ENCODE measurements around the gene TSPAN31.
A peak's percentile ranks its signal among the peaks of the same experiment; 100 is the strongest.

TSPAN31 gene

DNA sequence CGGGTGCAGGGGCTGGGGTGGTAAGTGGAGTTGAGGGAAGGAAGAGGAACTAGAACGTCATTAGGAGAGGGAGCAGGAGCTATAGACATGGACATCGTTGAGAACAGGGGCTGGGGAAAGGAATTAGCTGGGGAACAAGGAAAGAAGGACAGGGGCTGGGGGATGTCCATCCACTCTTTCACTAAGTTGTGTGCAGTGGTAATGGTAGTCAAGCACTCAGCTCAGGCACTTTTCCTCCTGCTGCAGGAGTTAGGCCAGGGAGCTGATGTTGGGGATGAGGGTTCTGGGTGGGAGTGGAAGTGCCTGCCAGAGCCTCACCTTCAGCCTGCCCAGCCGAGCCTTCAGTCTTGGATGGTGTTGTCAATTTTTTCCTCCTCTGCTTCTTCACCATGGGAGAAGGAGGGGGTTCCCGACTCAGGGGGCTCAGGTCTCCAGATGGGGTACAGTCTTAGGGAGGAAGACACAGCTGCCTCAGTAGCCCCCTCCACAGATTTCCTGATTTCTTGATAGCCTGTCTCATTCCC is 15.5 kb upstream of the TSPAN31 start:
- Histone ChIP-seq H3K4me1 (ENCODE audit: control insufficient read depth, insufficient read depth, low read length) (no peaks in the 10 kb centered on the region), H3K4me3 (ENCODE audit: low read depth, low read length) (no peak overlapping the region), H3K27ac (ENCODE audit: extremely low read depth, low read depth, low read length) (no peak overlapping the region), H3K9me3 (ENCODE audit: control insufficient read depth, insufficient read depth, low read depth, low read length) (no peaks in the 10 kb centered on the region), H3K36me3 (ENCODE audit: control insufficient read depth in 2 of 2, insufficient read depth in 1 of 2, low read length in 2 of 2) (no peaks in the 10 kb centered on the region)
- CTCF ChIA-PET, result no interaction called here
- TF ChIP-seq GLI4 (tag by site-specific recombination; IDR thresholded peaks at IDR 0.05) (no peak), BCL11B (tag by site-specific recombination; IDR thresholded peaks at IDR 0.05; ENCODE audit: low read depth) (no peak), ZFP3 (tag by site-specific recombination; IDR thresholded peaks at IDR 0.05; ENCODE audit: low read depth) (no peak), ZNF335 (tag by site-specific recombination; conservative IDR thresholded peaks at IDR 0.05) (no peak), HOXD13 (CRISPR knock-in tag; IDR thresholded peaks at IDR 0.05; ENCODE audit: borderline replicate concordance) (no peak), ZNF600 (tag by site-specific recombination; IDR thresholded peaks at IDR 0.05) (peak; percentile 48; the same call in 1 of the 2 replicates), ZNF10 (tag by site-specific recombination; IDR thresholded peaks at IDR 0.05) (no peak), ZNF654 (tag by site-specific recombination; IDR thresholded peaks at IDR 0.05; ENCODE audit: low read depth) (no peak), ZBTB20 (tag by site-specific recombination; IDR thresholded peaks at IDR 0.05) (no peak), ZNF660 (tag by site-specific recombination; IDR thresholded peaks at IDR 0.05) (no peak), ZBTB17 (tag by site-specific recombination; IDR thresholded peaks at IDR 0.05) (peak; percentile 58), ZNF239 (tag by site-specific recombination; IDR thresholded peaks at IDR 0.05) (no peak)
- TF ChIP-seq, protein P1, sequence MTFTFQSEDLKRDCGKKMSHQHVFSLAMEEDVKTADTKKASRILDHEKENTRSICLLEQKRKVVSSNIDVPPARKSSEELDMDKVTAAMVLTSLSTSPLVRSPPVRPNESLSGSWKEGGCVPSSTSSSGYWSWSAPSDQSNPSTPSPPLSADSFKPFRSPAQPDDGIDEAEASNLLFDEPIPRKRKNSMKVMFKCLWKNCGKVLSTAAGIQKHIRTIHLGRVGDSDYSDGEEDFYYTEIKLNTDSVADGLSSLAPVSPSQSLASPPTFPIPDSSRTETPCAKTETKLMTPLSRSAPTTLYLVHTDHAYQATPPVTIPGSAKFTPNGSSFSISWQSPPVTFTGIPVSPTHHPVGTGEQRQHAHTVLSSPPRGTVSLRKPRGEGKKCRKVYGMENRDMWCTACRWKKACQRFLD (tag by site-specific recombination; IDR thresholded peaks at IDR 0.05), result no peak
- TF ChIP-seq, protein P2, sequence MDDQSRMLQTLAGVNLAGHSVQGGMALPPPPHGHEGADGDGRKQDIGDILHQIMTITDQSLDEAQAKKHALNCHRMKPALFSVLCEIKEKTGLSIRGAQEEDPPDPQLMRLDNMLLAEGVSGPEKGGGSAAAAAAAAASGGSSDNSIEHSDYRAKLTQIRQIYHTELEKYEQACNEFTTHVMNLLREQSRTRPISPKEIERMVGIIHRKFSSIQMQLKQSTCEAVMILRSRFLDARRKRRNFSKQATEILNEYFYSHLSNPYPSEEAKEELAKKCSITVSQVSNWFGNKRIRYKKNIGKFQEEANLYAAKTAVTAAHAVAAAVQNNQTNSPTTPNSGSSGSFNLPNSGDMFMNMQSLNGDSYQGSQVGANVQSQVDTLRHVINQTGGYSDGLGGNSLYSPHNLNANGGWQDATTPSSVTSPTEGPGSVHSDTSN (CRISPR knock-in tag; IDR thresholded peaks at IDR 0.05), result no peak
- TF ChIP-seq, protein P3, sequence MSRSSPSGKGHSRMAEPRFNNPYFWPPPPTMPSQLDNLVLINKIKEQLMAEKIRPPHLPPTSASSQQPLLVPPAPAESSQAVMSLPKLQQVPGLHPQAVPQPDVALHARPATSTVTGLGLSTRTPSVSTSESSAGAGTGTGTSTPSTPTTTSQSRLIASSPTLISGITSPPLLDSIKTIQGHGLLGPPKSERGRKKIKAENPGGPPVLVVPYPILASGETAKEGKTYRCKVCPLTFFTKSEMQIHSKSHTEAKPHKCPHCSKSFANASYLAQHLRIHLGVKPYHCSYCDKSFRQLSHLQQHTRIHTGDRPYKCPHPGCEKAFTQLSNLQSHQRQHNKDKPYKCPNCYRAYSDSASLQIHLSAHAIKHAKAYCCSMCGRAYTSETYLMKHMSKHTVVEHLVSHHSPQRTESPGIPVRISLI (tag by site-specific recombination; IDR thresholded peaks at IDR 0.05), result no peak
- TF ChIP-seq, protein P4, sequence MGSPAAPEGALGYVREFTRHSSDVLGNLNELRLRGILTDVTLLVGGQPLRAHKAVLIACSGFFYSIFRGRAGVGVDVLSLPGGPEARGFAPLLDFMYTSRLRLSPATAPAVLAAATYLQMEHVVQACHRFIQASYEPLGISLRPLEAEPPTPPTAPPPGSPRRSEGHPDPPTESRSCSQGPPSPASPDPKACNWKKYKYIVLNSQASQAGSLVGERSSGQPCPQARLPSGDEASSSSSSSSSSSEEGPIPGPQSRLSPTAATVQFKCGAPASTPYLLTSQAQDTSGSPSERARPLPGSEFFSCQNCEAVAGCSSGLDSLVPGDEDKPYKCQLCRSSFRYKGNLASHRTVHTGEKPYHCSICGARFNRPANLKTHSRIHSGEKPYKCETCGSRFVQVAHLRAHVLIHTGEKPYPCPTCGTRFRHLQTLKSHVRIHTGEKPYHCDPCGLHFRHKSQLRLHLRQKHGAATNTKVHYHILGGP (tag by site-specific recombination; IDR thresholded peaks at IDR 0.05), result no peak
- POLR2A ChIA-PET, result interaction anchor here (0.8 kb wide), 1 partner anchor 19 kb away, joined by 4 read pairs; no protein-coding TSS in a partner anchor

DNA sequence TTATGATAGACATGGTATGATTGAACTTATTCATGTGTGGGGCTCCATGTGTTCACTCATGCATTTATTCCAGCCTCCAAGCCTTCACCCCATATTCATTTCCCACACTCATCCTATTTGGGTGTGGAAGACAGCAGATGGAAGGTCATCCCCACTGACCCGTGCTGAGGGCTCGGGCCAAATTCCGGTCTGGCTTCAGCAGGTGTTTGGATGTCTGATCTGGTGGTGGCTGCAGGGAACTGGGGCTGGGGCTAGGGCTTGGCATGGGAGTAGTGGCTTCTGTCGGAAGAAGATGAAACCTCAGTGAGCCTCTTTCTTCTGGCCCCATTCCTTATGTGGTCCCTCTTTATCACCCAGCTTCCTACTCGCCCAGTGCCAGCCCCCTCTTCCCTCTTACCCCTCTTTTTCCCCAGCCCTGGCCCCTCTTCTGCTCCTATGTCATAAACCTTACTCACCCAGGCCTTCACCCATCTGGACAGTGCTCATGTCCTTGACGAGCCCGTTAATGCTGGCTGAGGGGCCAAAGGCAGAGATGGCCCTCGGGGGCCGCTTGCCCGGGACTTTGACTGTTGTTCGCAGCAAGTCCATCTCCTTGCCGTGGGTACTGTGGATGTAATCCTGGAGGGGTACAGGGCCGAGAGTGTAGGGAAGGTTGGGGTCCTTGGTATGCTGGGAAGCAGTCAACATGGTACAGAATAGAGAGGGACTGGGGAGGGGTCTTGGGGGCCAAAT is 14.3 kb upstream of the TSPAN31 start:
- Histone ChIP-seq H3K36me3 (ENCODE audit: control insufficient read depth in 2 of 2, insufficient read depth in 1 of 2, low read length in 2 of 2) (no peaks in the 10 kb centered on the region), H3K4me3 (ENCODE audit: low read depth, low read length) (no peak overlapping the region), H3K27ac (ENCODE audit: extremely low read depth, low read depth, low read length) (no peak overlapping the region), H3K4me1 (ENCODE audit: control insufficient read depth, insufficient read depth, low read length) (no peaks in the 10 kb centered on the region), H3K9me3 (ENCODE audit: control insufficient read depth, insufficient read depth, low read depth, low read length) (no peaks in the 10 kb centered on the region)
- POLR2A ChIA-PET, result no interaction called here
- CTCF ChIA-PET, result no interaction called here
- no peak for TF ChIP-seq ZNF585B (tag by site-specific recombination; IDR thresholded peaks at IDR 0.05)
- no peak for TF ChIP-seq ZNF175 (tag by site-specific recombination; IDR thresholded peaks at IDR 0.05)
- no peak for TF ChIP-seq ZNF274 (IDR thresholded peaks at IDR 0.05; ENCODE audit: low read length)
- TF ChIP-seq ZNF274 (tag by site-specific recombination; IDR thresholded peaks at IDR 0.05; ENCODE audit: borderline replicate concordance), result no peak
- TF ChIP-seq ZNF184 (tag by site-specific recombination; IDR thresholded peaks at IDR 0.05), result no peak
- no peak for TF ChIP-seq ZNF555 (tag by site-specific recombination; conservative IDR thresholded peaks at IDR 0.05)
- TF ChIP-seq ZNF121 (tag by site-specific recombination; IDR thresholded peaks at IDR 0.05), result no peak
- TF ChIP-seq, protein P5, sequence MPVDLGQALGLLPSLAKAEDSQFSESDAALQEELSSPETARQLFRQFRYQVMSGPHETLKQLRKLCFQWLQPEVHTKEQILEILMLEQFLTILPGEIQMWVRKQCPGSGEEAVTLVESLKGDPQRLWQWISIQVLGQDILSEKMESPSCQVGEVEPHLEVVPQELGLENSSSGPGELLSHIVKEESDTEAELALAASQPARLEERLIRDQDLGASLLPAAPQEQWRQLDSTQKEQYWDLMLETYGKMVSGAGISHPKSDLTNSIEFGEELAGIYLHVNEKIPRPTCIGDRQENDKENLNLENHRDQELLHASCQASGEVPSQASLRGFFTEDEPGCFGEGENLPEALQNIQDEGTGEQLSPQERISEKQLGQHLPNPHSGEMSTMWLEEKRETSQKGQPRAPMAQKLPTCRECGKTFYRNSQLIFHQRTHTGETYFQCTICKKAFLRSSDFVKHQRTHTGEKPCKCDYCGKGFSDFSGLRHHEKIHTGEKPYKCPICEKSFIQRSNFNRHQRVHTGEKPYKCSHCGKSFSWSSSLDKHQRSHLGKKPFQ (tag by site-specific recombination; IDR thresholded peaks at IDR 0.05), result no peak
- TF ChIP-seq ZBTB20 (tag by site-specific recombination; IDR thresholded peaks at IDR 0.05), result no peak
- TF ChIP-seq ZNF660 (tag by site-specific recombination; IDR thresholded peaks at IDR 0.05), result no peak
- no peak for TF ChIP-seq YY2 (tag by site-specific recombination; IDR thresholded peaks at IDR 0.05)
- TF ChIP-seq, protein P6, sequence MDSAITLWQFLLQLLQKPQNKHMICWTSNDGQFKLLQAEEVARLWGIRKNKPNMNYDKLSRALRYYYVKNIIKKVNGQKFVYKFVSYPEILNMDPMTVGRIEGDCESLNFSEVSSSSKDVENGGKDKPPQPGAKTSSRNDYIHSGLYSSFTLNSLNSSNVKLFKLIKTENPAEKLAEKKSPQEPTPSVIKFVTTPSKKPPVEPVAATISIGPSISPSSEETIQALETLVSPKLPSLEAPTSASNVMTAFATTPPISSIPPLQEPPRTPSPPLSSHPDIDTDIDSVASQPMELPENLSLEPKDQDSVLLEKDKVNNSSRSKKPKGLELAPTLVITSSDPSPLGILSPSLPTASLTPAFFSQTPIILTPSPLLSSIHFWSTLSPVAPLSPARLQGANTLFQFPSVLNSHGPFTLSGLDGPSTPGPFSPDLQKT (IDR thresholded peaks at IDR 0.05; ENCODE audit: borderline replicate concordance, low read depth, low read length), result no peak
- TF ChIP-seq ZNF791 (tag by site-specific recombination; IDR thresholded peaks at IDR 0.05), result no peak
- no peak for TF ChIP-seq ZNF624 (tag by site-specific recombination; IDR thresholded peaks at IDR 0.05)
